ENCODE results near the gene MMS22L.
A peak's percentile ranks its signal among the peaks of the same experiment; 100 is the strongest.

MMS22L gene, protein sequence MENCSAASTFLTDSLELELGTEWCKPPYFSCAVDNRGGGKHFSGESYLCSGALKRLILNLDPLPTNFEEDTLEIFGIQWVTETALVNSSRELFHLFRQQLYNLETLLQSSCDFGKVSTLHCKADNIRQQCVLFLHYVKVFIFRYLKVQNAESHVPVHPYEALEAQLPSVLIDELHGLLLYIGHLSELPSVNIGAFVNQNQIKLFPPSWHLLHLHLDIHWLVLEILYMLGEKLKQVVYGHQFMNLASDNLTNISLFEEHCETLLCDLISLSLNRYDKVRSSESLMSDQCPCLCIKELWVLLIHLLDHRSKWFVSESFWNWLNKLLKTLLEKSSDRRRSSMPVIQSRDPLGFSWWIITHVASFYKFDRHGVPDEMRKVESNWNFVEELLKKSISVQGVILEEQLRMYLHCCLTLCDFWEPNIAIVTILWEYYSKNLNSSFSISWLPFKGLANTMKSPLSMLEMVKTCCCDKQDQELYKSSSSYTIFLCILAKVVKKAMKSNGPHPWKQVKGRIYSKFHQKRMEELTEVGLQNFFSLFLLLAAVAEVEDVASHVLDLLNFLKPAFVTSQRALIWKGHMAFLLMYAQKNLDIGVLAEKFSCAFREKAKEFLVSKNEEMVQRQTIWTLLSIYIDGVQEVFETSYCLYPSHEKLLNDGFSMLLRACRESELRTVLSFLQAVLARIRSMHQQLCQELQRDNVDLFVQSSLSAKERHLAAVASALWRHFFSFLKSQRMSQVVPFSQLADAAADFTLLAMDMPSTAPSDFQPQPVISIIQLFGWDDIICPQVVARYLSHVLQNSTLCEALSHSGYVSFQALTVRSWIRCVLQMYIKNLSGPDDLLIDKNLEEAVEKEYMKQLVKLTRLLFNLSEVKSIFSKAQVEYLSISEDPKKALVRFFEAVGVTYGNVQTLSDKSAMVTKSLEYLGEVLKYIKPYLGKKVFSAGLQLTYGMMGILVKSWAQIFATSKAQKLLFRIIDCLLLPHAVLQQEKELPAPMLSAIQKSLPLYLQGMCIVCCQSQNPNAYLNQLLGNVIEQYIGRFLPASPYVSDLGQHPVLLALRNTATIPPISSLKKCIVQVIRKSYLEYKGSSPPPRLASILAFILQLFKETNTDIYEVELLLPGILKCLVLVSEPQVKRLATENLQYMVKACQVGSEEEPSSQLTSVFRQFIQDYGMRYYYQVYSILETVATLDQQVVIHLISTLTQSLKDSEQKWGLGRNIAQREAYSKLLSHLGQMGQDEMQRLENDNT

DNA sequence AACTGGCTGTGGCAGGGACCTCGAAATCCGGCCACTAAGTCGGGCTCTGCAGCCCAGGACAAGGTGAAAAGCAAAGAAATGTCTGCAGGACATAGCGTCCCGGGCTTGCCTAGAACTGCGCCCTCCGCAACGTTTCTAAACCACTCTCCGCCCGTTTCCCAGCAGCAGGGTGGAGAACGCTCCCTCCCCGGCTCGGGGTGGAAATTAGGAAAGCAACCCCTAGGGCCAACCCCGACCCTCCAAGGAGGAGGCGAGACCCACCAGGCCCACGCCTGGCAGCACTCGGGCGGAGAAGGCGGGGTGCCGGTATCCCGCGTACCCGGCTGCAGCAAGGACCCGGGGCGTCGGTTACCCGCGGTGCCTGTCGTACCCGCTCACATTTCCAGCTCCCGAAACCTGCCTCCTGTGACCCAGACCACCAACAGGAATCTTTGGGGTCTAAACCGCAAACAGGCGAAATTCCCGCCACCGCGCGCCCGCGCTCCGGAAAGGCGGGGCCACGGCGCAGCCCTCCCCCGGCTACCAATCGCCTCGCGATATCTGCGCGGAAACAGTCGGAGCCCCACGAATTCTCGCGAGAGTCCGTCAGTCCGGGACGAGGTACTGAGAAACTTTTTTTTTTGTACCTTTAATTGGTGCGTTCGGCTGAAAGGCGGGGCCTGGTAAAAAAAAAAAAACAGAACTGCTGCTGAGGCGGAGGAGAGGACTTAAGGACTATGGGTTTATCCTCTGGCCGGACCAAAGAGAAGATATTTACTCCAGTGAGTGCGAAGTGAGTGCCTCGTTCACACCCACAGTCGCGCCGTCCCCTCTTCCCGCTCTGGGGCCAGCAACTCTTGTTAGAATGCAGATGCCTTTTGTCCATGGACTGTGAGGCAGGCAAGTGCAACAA lies at the start of gene MMS22L:
Gene MMS22L, minus strand, starts transcription at position 491 of the 892 bp plus-strand sequence. CDS start 739 bp downstream, outside the sequence.
- peak; percentile 94 for DNase-seq

GRCh38 chr6:97322811-97323210 lies 39.8 kb upstream of the MMS22L start:
- no peak for DNase-seq

DNA sequence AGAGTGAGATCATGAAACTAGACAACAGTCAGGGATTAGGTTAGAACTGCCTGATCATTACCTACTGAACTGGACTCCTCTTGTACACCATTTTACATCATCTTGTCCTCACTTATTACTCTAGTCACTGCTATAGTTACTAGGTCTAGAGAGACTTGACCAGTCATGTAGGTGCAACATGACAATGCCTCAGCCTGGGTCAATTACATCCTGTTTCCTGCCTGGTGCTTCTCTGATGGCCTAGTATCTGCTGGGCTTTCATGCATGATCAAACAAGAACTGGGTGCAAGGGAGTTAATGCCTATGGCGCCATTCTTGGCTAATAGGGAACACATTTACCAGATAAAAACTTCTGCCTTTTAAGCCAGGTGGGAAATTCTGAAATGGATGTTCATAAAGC lies 39.2 kb upstream of the MMS22L start:
- DNase-seq, result no peak

DNA sequence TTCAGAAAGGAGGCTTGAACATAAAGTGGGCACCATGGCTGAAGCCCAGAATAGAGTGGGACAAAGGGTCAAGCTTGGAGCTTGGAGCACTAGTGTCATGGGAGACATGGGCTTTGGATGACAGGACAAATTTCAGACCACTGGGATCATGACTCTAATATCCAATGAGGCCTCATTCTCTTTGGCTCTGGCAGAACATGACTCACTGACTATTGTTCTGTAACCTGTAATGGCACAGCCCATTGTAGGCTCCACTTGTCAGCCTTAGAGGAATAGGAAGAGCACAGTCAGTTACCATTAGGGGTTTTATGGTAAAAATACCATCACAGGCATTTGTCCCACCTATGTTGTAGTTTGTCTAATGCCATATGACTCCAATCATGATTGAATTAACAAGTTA lies 34.0 kb upstream of the MMS22L start:
- no peak for DNase-seq

GRCh38 chr6:97312241-97312640 lies 29.2 kb upstream of the MMS22L start:
- DNase-seq, result no peak

- DNase-seq, result no peak
These were observed 23.7 kb upstream of the MMS22L start for GRCh38 chr6:97306544-97307320.

DNA sequence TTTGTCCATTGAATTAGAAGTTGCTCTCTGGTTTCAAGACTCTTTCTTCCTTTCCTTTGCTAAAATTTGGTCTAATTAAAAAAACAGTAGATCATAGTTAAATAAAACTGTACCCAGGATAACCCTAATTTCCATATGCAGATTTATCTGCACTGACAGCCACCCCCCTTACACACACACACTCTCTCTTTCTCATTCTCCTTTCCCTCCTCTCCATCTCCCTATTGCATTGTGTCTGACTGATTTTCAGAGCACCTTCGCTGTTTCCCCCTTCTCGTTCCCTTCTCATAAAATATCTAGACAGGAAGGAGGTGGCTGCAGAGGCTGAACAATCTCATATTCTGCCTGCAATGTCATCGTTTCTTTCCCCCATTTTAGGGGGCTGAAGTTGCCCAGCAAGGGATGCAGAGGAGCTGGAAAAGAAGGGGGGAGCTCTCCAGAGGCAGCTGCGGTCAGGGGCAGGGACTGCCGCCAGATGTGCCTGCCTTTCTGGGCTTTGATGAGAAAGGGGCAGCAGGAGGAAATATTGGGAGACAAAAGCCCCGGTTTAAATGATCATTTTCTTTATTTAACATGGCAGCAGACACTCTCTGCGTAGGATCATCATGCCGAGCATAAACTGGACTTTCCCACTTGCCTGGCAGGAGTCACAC lies 22.5 kb upstream of the MMS22L start:
- no peak for DNase-seq

DNA sequence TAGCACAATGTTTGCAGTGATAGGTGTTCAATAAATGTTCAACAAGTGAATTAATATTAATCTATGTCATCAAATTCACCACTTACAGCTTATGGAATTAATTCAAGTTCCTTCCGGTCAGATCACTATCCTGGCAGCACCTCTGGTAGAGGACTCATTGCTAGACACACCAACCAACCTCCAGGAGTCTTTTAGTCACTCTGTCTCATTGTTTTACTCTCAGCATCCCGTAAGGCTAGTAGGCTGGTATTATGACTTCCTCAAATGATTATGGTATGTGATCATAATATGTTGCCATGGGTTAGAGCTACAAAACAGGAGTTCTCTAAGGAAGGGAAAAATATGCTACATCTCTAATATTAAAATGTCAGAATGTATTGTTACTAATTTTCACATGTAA lies 21.7 kb upstream of the MMS22L start:
- DNase-seq, result no peak

DNA sequence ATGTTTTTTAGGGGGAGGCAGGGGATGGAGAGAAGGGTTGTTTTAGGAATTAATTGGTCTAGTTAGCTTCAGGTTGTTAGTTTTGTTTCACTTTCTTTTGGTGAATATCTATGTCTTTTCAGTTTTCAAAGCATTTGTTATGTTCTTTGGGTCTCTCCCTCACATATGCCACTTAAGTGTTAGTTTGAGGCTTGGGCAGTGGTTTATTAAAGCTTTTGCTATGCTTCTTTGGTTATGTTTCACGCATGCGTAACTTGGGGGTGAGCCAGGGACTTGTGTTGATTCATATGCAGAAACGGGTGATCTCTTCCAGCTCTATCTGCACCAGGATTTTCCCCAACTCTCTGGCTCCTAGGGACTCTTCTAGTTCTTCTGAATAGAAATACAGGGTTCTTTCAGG lies 11.4 kb upstream of the MMS22L start:
- no peak for DNase-seq

DNA sequence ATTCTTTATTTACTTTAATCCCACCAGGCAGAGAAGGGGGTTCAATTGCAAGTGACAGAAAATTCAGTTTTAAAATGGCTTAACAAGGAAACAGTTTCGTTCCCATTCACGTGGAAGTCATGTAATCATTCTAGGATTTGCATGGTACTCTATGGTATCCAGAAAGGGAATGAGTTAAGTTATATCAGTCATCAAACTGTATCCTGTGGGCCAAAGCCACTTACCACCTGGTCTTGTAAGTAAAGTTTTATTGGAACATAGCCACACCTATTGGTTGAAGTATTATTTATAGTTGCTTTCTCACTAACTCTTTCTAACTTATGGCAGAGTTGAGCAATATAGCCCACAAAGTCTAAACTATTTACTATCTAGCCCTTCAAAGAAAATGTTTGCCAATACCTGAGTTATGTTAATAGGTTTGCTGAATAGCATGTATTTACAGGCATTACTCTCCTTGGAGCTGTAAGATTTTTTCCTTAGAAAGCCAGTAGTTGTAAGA lies 10.2 kb upstream of the MMS22L start:
- no peak for DNase-seq

DNA sequence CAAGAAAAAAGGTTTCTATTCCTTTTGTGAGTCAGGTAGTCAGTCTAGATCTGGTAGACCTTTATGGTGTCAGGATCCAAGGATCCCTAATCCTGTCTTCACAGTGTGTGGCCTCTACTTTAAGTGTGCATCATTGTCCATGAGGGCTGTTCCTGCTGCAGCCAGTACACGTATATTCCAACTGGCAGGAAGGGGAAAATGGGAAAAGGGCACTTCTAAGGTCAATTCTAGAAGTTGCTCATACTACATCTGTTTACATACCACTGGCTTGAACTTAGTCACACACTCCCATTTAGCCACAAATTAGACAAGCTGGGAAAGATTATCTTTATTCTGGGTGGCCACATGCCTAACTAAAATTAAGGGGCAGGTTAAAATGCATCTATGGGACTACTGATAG lies 9.7 kb upstream of the MMS22L start:
- DNase-seq, result no peak

DNA sequence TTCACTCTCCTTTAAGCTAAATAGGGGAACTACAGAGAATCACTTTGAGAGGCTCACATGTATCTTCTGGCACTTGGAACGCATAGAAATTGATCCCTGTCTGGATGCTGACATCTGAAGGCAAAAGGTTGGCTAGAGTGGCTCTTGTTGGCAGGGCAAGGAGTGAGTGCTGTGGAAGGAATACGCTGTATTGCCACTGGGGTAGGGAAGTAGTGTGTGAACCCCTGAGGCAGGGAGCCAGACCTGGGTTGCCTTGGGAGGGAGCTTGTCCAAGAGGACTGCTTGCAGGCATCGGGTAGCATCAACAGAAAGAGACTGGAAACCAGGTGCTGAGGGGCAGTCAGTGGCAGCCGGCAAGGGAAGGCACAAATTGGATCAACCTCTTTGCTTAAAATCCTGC lies 8.9 kb upstream of the MMS22L start:
- no peak for DNase-seq

GRCh38 chr6:97289332-97289731 lies 6.3 kb upstream of the MMS22L start:
- no peak for DNase-seq

DNA sequence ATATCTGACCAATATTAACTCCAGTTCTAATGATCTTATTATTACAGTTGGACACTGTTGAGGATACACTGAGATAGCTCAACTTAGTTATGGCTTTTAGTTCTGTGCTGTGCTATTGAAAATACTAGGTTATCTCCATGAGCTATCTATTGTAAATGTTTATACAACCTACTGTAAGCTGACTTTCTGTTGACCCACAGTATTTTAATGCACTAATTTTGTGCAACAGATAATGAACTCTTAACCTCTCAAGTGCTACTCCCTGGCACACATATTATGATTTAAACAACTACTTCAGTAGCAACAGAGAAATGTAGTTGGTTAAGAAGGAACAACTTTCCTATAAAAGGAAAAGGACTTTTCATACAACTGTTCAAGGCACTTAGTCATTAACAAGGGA lies 5.2 kb upstream of the MMS22L start:
- DNase-seq, result no peak

DNA sequence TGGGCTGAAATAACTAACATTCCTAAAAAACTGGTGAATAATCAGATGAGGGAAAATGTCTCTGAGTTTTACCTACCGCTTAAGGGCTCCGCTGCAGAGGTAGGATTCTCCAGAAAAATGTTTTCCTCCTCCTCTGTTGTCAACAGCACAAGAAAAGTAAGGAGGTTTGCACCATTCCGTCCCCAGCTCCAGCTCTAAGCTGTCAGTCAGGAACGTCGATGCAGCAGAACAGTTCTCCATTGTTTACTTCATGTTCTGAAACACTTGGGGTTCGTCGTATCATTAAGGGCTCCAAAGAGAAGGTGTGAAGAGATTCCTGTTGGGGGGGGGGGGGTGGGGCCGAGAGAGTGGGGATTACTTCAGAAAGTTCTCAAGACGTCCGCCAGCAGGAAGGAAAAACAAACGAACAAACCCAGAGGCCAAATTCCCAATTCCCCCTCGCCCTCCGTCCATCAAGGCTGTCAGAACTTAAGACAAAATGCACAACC lies 734 bp downstream of the MMS22L start:
- DNase-seq, result no peak

DNA sequence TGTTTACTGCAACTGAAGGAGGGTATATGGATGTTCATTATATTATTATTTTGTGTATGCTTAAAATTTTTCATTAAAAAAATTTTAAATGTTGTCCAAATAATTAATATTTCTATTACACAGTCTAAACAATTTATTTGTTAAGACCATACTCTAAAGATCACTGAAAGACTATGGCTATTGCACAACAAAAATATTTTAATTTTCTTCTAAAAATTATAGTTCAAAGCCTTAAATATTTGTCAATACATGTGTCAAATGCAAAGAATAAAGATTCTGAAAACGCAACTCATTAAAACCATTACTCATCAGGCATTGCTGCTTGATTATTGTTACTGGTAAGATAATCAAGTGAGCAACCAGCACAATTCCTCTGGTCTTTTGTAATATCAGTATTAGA lies 2.2 kb downstream of the MMS22L start:
- DNase-seq, result no peak

DNA sequence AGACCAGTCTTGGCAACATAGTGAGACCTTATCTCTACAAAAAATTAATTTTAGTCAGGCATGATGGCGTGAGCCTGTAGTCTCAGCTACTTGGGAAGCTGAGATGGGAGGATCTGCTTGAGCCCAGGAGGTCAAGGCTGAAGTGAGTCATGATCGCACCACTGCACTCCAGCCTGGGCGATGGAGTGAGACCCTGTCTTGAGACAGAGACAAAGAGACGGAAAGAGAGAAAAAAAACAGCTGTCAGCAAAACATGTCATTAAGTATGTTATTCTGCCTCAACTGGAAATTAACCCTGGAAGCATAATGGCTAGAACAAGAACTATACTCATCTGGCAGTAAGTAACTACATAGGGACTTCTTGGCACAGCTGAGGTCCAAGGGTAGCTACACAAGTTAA lies 7.2 kb downstream of the MMS22L start:
- DNase-seq, result no peak

- no peak for DNase-seq
These were observed 13.2 kb downstream of the MMS22L start for GRCh38 chr6:97269821-97270220.

GRCh38 chr6:97262676-97263075 lies 20.3 kb downstream of the MMS22L start:
- DNase-seq, result no peak

DNA sequence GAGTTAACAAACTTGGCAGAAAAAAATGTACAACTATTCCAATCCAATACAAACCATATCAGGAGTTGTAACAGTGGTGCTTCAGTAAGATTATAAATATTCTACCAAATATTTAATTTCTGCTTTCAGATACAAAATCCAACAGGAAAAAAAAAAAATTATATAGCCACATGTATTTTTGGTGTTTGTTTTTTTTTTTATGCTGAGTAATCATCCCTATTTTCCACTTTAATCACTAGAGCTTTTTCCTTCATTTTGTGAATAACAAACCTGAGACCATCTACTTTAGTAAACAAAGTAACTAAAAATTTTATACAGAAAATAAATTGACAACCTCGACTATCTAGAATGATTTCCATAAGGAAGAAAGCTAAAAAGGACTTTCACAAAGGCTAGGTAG lies 36.2 kb downstream of the MMS22L start:
- no peak for DNase-seq

DNA sequence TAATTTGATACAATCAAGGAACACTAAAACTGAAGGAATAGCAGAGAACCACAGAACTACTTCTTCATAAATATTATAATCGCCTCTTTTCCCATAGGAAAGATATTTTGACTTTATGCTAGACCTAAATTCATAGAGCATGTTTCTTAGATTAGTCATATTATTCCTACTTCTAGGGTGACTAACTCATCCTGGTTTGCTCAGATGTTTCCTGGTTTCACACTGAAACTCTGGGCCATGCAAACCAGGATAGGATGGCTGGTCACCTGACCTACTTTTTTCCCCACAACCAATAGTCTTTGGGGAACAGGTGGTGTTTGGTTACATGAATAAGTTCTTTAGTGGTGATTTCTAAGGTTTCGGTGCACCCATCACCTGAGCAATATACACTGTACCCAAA lies 42.8 kb downstream of the MMS22L start:
- DNase-seq, result peak; percentile 21
